Effector memory CD4-positive, alpha-beta T cell (primary cell): ENCODE measurements around the gene UBE2E2.

ENCODE experiments used
- DNase-seq, 3 donors: peaks; one replicate each; pipeline ENCODE4 v3.0.0-alpha.2; 2020
- H3K27ac ChIP-seq: 2 replicates; pipeline ENCODE4 v1.7.0; 2013; ENCODE audit warnings: mild to moderate bottlenecking, low read length, moderate library complexity; ENCODE audit not compliant: insufficient read depth, poor library complexity, severe bottlenecking
- H3K27me3 ChIP-seq: replicated peaks from 2 replicates; pipeline ENCODE4 v1.7.0; 2013; ENCODE audit warnings: mild to moderate bottlenecking, low read length; ENCODE audit not compliant: insufficient read depth, control insufficient read depth, poor library complexity, severe bottlenecking
- H3K36me3 ChIP-seq: 2 replicates; pipeline ENCODE4 v1.7.0; 2013; ENCODE audit warnings: mild to moderate bottlenecking, low read length, moderate library complexity; ENCODE audit not compliant: control insufficient read depth, insufficient read depth
- H3K4me1 ChIP-seq: 2 replicates; pipeline ENCODE4 v1.7.0; 2013; ENCODE audit warnings: low read length, mild to moderate bottlenecking; ENCODE audit not compliant: control insufficient read depth, insufficient read depth, poor library complexity, severe bottlenecking
- H3K4me3 ChIP-seq: 2 replicates; pipeline ENCODE4 v1.7.0; 2013; ENCODE audit warnings: low read length, low read depth, mild to moderate bottlenecking; ENCODE audit not compliant: insufficient read depth, poor library complexity, severe bottlenecking
- H3K9me3 ChIP-seq: 2 replicates; pipeline ENCODE4 v1.7.0; 2013; ENCODE audit warnings: mild to moderate bottlenecking, low read length, moderate library complexity; ENCODE audit not compliant: control insufficient read depth

UBE2E2 gene

GRCh38 chr3:23550402-23550801 lies 347.3 kb downstream of the UBE2E2 start:
- Histone ChIP-seq H3K9me3 (no peaks in the 10 kb centered on the region), H3K27ac (no peak overlapping the region), H3K36me3 (no peaks in the 10 kb centered on the region), H3K4me3 (no peak overlapping the region), H3K27me3 (no peaks in the 10 kb centered on the region), H3K4me1 (no peaks in the 10 kb centered on the region)
- no peak for DNase-seq

- Histone ChIP-seq H3K4me1 (no peaks in the 10 kb centered on the region), H3K36me3 (no peaks in the 10 kb centered on the region), H3K4me3 (no peak overlapping the region), H3K27me3 (no peaks in the 10 kb centered on the region), H3K9me3 (no peaks in the 10 kb centered on the region), H3K27ac (no peak overlapping the region)
- DNase-seq, result no peak
Measured at GRCh38 chr3:23552506-23552905, 349.4 kb downstream of the UBE2E2 start.

- H3K27ac ChIP-seq, result no peak overlapping the region
- DNase-seq, result no peak
- no peak overlapping the region for H3K4me3 ChIP-seq
- no peaks in the 10 kb centered on the region for H3K9me3 ChIP-seq
- no peaks in the 10 kb centered on the region for H3K4me1 ChIP-seq
- H3K36me3 ChIP-seq, result no peaks in the 10 kb centered on the region
- H3K27me3 ChIP-seq, result no peaks in the 10 kb centered on the region
Measured at GRCh38 chr3:23553353-23553752, 350.2 kb downstream of the UBE2E2 start.

GRCh38 chr3:23565041-23565775 lies 362.1 kb downstream of the UBE2E2 start:
- DNase-seq, result no peak
- no peaks in the 10 kb centered on the region for H3K36me3 ChIP-seq
- H3K9me3 ChIP-seq, result no peaks in the 10 kb centered on the region
- no peaks in the 10 kb centered on the region for H3K4me1 ChIP-seq
- H3K27me3 ChIP-seq, result no peaks in the 10 kb centered on the region
- H3K27ac ChIP-seq, result no peak overlapping the region
- H3K4me3 ChIP-seq, result no peak overlapping the region

GRCh38 chr3:23566499-23566898 lies 363.4 kb downstream of the UBE2E2 start:
- Histone ChIP-seq H3K4me3 (no peak overlapping the region), H3K27me3 (no peaks in the 10 kb centered on the region), H3K4me1 (no peaks in the 10 kb centered on the region), H3K36me3 (no peaks in the 10 kb centered on the region), H3K9me3 (no peaks in the 10 kb centered on the region), H3K27ac (no peak overlapping the region)
- no peak for DNase-seq

- Histone ChIP-seq H3K4me3 (no peak overlapping the region), H3K4me1 (no peaks in the 10 kb centered on the region), H3K9me3 (no peaks in the 10 kb centered on the region), H3K27ac (no peak overlapping the region), H3K36me3 (no peaks in the 10 kb centered on the region), H3K27me3 (no peaks in the 10 kb centered on the region)
- no peak for DNase-seq
Measured at GRCh38 chr3:23567917-23568316, 364.8 kb downstream of the UBE2E2 start.

- DNase-seq, result no peak
- Histone ChIP-seq H3K9me3 (no peaks in the 10 kb centered on the region), H3K4me1 (no peaks in the 10 kb centered on the region), H3K36me3 (no peaks in the 10 kb centered on the region), H3K27ac (no peak overlapping the region), H3K27me3 (no peaks in the 10 kb centered on the region), H3K4me3 (no peak overlapping the region)
Measured at GRCh38 chr3:23573827-23574226, 370.7 kb downstream of the UBE2E2 start.

- Histone ChIP-seq H3K9me3 (no peaks in the 10 kb centered on the region), H3K36me3 (no peaks in the 10 kb centered on the region), H3K27ac (no peak overlapping the region), H3K4me1 (no peaks in the 10 kb centered on the region), H3K4me3 (no peak overlapping the region), H3K27me3 (no peaks in the 10 kb centered on the region)
- DNase-seq, result no peak
Measured at GRCh38 chr3:23574822-23575315, 371.7 kb downstream of the UBE2E2 start.

- H3K27me3 ChIP-seq, result no peaks in the 10 kb centered on the region
- no peaks in the 10 kb centered on the region for H3K4me1 ChIP-seq
- no peak overlapping the region for H3K27ac ChIP-seq
- no peak overlapping the region for H3K4me3 ChIP-seq
- no peak for DNase-seq
- H3K9me3 ChIP-seq, result no peaks in the 10 kb centered on the region
- H3K36me3 ChIP-seq, result no peaks in the 10 kb centered on the region
Measured at GRCh38 chr3:23575697-23576096, 372.6 kb downstream of the UBE2E2 start.

- DNase-seq, result no peak
- H3K4me3 ChIP-seq, result no peak overlapping the region
Measured at GRCh38 chr3:23576379-23576959, 373.3 kb downstream of the UBE2E2 start.

More at GRCh38 chr3:23576379-23576959, 373.3 kb downstream of the UBE2E2 start:
- no peaks in the 10 kb centered on the region for H3K36me3 ChIP-seq
- H3K4me1 ChIP-seq, result no peaks in the 10 kb centered on the region
- no peaks in the 10 kb centered on the region for H3K9me3 ChIP-seq
- no peaks in the 10 kb centered on the region for H3K27me3 ChIP-seq
- no peak overlapping the region for H3K27ac ChIP-seq
